ENCODE results near the gene HMOX2.

HMOX2 gene

GRCh38 chr16:4475880-4476788 is at the start of gene HMOX2:
Gene HMOX2 (plus strand): TSS chr16:4476398. CDS start chr16:4505525, 29,127 bp downstream.
- peak; percentile 94 to 95 for DNase-seq

- DNase-seq: no peak
Observed at GRCh38 chr16:4426722-4427372, 49.4 kb upstream of the HMOX2 start.

- DNase-seq: no peak
Observed at GRCh38 chr16:4428500-4428899, 47.7 kb upstream of the HMOX2 start.

- DNase-seq: no peak
Observed at GRCh38 chr16:4431023-4431422, 45.2 kb upstream of the HMOX2 start.

- DNase-seq: no peak
Observed at GRCh38 chr16:4433228-4433627, 43.0 kb upstream of the HMOX2 start.

GRCh38 chr16:4433914-4434787 is 42.0 kb upstream of the HMOX2 start:
- no peak for DNase-seq

- no peak for DNase-seq
Observed at GRCh38 chr16:4435337-4436067, 40.7 kb upstream of the HMOX2 start.

- DNase-seq: no peak
Observed at GRCh38 chr16:4437366-4437765, 38.8 kb upstream of the HMOX2 start.

- DNase-seq: no peak
Observed at GRCh38 chr16:4442371-4442770, 33.8 kb upstream of the HMOX2 start.

- DNase-seq: no peak
Observed at GRCh38 chr16:4443271-4443670, 32.9 kb upstream of the HMOX2 start.

GRCh38 chr16:4443986-4444385 is 32.2 kb upstream of the HMOX2 start:
- DNase-seq: no peak

- DNase-seq: no peak
Observed at GRCh38 chr16:4450430-4450829, 25.8 kb upstream of the HMOX2 start.

GRCh38 chr16:4450931-4451519 is 25.2 kb upstream of the HMOX2 start:
- DNase-seq: no peak

GRCh38 chr16:4452674-4453073 is 23.5 kb upstream of the HMOX2 start:
- no peak for DNase-seq

GRCh38 chr16:4454623-4455022 is 21.6 kb upstream of the HMOX2 start:
- no peak for DNase-seq

- no peak for DNase-seq
Observed at GRCh38 chr16:4455081-4455480, 21.1 kb upstream of the HMOX2 start.

- no peak for DNase-seq
Observed at GRCh38 chr16:4455951-4456350, 20.2 kb upstream of the HMOX2 start.

- no peak for DNase-seq
Observed at GRCh38 chr16:4460936-4461249, 15.3 kb upstream of the HMOX2 start.

GRCh38 chr16:4461250-4462085 is 14.7 kb upstream of the HMOX2 start:
- no peak for DNase-seq

- no peak for DNase-seq
Observed at GRCh38 chr16:4463522-4464163, 12.6 kb upstream of the HMOX2 start.

All from activated CD4-positive, alpha-beta T cell treated with anti-CD3 and anti-CD28 coated beads, Interleukin-2, amount 50 U/mL, for 48 hours (primary cell).